Measurements from ENCODE around the gene CCDC85C. TPM values are rescaled to one million over a fixed set of nuclear protein-coding genes. Genes with fewer than 3 reads are reported as not detected.

Gene CCDC85C
- total RNA-seq, 1 donor from 2014 or later, result 16.6 TPM

GRCh38 chr14:99627510-99628381, 23.7 kb upstream of the CCDC85C start:
- Histone ChIP-seq H3K36me3 (ENCODE audit: insufficient read depth, low read length) (no peaks in the 10 kb centered on the region), H2AFZ (ENCODE audit: low read depth, low read length) (no peak overlapping the region), H3K27me3 (ENCODE audit: insufficient read depth, low read length) (no peaks in the 10 kb centered on the region), H3K79me2 (ENCODE audit: insufficient read depth, low read length) (no peaks in the 10 kb centered on the region), H3K4me2 (ENCODE audit: low read length) (no peak overlapping the region), H3K4me1 (ENCODE audit: insufficient read depth, low read length) (peaks cover 24% of the 10 kb centered on the region), H3K4me3 (ENCODE audit: insufficient read depth, low read depth, low read length) (no peak overlapping the region), H4K20me1 (ENCODE audit: insufficient read depth, low read length) (no peaks in the 10 kb centered on the region), H3K9me3 (ENCODE audit: insufficient read depth, low read depth, low read length) (no peaks in the 10 kb centered on the region), H3K27ac (ENCODE audit: low read depth, low read length) (no peak overlapping the region), H3K9ac (ENCODE audit: low read length) (no peak overlapping the region)
- no peak overlapping the region for H3K4me3 Mint-ChIP-seq (ENCODE audit: unreplicated experiment)
- H3K36me3 Mint-ChIP-seq (ENCODE audit: low read depth, unreplicated experiment), result no peaks in the 10 kb centered on the region
- H3K27me3 Mint-ChIP-seq (ENCODE audit: low read depth, unreplicated experiment), result peaks cover 49% of the 10 kb centered on the region
- TF ChIP-seq EZH2 (IDR thresholded peaks at IDR 0.05; ENCODE audit: insufficient read depth, low read length) (no peak), CTCF (IDR thresholded peaks at IDR 0.05; ENCODE audit: insufficient read depth, low read depth, low read length) (no peak)
- H3K27ac Mint-ChIP-seq (ENCODE audit: unreplicated experiment), result no peak overlapping the region
- peaks cover 5% of the 10 kb centered on the region for H3K4me1 Mint-ChIP-seq (ENCODE audit: low read depth, unreplicated experiment)
- peaks cover 2% of the 10 kb centered on the region for H3K9me3 Mint-ChIP-seq (ENCODE audit: unreplicated experiment)
- no peak for FAIRE-seq
- no peak for DNase-seq (ENCODE audit: low read depth)

- no peak for FAIRE-seq
- no peak overlapping the region for H3K27ac ChIP-seq (ENCODE audit: low read depth, low read length)
- H3K4me1 Mint-ChIP-seq (ENCODE audit: low read depth, unreplicated experiment), result peaks cover 5% of the 10 kb centered on the region
- no peaks in the 10 kb centered on the region for H3K27me3 ChIP-seq (ENCODE audit: insufficient read depth, low read length)
- H3K9me3 Mint-ChIP-seq (ENCODE audit: unreplicated experiment), result peaks cover 2% of the 10 kb centered on the region
- H2AFZ ChIP-seq (ENCODE audit: low read depth, low read length), result no peak overlapping the region
- no peak overlapping the region for H3K4me3 ChIP-seq (ENCODE audit: insufficient read depth, low read depth, low read length)
- H3K27me3 Mint-ChIP-seq (ENCODE audit: low read depth, unreplicated experiment), result peaks cover 49% of the 10 kb centered on the region
- no peak overlapping the region for H3K4me3 Mint-ChIP-seq (ENCODE audit: unreplicated experiment)
- H3K27ac Mint-ChIP-seq (ENCODE audit: unreplicated experiment), result no peak overlapping the region
- no peak overlapping the region for H3K9ac ChIP-seq (ENCODE audit: low read length)
- no peak for TF ChIP-seq CTCF (IDR thresholded peaks at IDR 0.05; ENCODE audit: insufficient read depth, low read depth, low read length)
- TF ChIP-seq EZH2 (IDR thresholded peaks at IDR 0.05; ENCODE audit: insufficient read depth, low read length), result no peak
- H3K9me3 ChIP-seq (ENCODE audit: insufficient read depth, low read depth, low read length), result no peaks in the 10 kb centered on the region
- no peak for DNase-seq (ENCODE audit: low read depth)
- H3K79me2 ChIP-seq (ENCODE audit: insufficient read depth, low read length), result no peaks in the 10 kb centered on the region
- peaks cover 30% of the 10 kb centered on the region for H3K4me1 ChIP-seq (ENCODE audit: insufficient read depth, low read length)
- H3K36me3 Mint-ChIP-seq (ENCODE audit: low read depth, unreplicated experiment), result no peaks in the 10 kb centered on the region
- H4K20me1 ChIP-seq (ENCODE audit: insufficient read depth, low read length), result no peaks in the 10 kb centered on the region
- H3K36me3 ChIP-seq (ENCODE audit: insufficient read depth, low read length), result no peaks in the 10 kb centered on the region
- no peak overlapping the region for H3K4me2 ChIP-seq (ENCODE audit: low read length)
Observed at GRCh38 chr14:99627100-99627499, 23.1 kb upstream of the CCDC85C start.
